ENCODE measurements around the gene MTHFD1.

The MTHFD1 gene

GRCh38 chr14:64501411-64502171 lies 113.4 kb downstream of the MTHFD1 start:
- DNase-seq: peak in 1 of 2 experiments; percentile 5

- no peak for DNase-seq
These were observed 114.3 kb downstream of the MTHFD1 start for GRCh38 chr14:64502456-64502855.

- DNase-seq: no peak
These were observed 114.8 kb downstream of the MTHFD1 start for GRCh38 chr14:64502887-64503433.

GRCh38 chr14:64503434-64504309 lies 115.5 kb downstream of the MTHFD1 start, which contains the start of gene ZBTB25:
TSS of gene ZBTB25 (minus strand) at chr14:64503838. CDS start at chr14:64490533, 13,305 bp downstream.
- peak; percentile 85 to 88 for DNase-seq

GRCh38 chr14:64504310-64504896 lies 116.2 kb downstream of the MTHFD1 start, which contains the start of gene ZBTB1:
TSS of gene ZBTB1 (plus strand) at chr14:64504770. CDS start at chr14:64521505, 16,735 bp downstream.
- DNase-seq: peak; percentile 42 to 57

- peak; percentile 71 to 77 for DNase-seq
These were observed 117.0 kb downstream of the MTHFD1 start for GRCh38 chr14:64504897-64505794.

GRCh38 chr14:64506721-64507120 lies 118.6 kb downstream of the MTHFD1 start:
- no peak for DNase-seq

GRCh38 chr14:64507376-64508156 lies 119.4 kb downstream of the MTHFD1 start:
- DNase-seq: no peak

- peak; percentile 11 to 30 for DNase-seq
These were observed 120.1 kb downstream of the MTHFD1 start for GRCh38 chr14:64508215-64508776.

- no peak for DNase-seq
These were observed 120.9 kb downstream of the MTHFD1 start for GRCh38 chr14:64509036-64509435.

Data from AML-193 (cell line).